Glutamatergic neuron (in vitro differentiated cells): ENCODE results near the gene FGF14. TPM values are rescaled to one million over a fixed set of nuclear protein-coding genes. Genes with fewer than 3 reads are reported as not detected.

Source experiments
- DNase-seq: peaks from one replicate; pipeline ENCODE4 v3.0.0; 2022
- H3K27ac Mint-ChIP-seq: one replicate; pipeline ENCODE4 v1.8.0; 2020; ENCODE audit warnings: mild to moderate bottlenecking, mixed read lengths, inconsistent platforms; ENCODE audit not compliant: unreplicated experiment
- H3K27me3 Mint-ChIP-seq: one replicate; pipeline ENCODE4 v1.8.0; 2020; ENCODE audit warnings: mild to moderate bottlenecking, moderate library complexity, mixed read lengths, inconsistent platforms; ENCODE audit not compliant: unreplicated experiment
- H3K36me3 Mint-ChIP-seq: one replicate; pipeline ENCODE4 v1.8.0; 2020; ENCODE audit warnings: mild to moderate bottlenecking, mixed read lengths, inconsistent platforms; ENCODE audit not compliant: unreplicated experiment
- H3K4me1 Mint-ChIP-seq: one replicate; pipeline ENCODE4 v1.8.0; 2020; ENCODE audit warnings: mild to moderate bottlenecking, low read depth, mixed read lengths, inconsistent platforms; ENCODE audit not compliant: unreplicated experiment
- H3K4me3 Mint-ChIP-seq: one replicate; pipeline ENCODE4 v1.8.0; 2020; ENCODE audit warnings: mild to moderate bottlenecking, mixed read lengths, inconsistent platforms; ENCODE audit not compliant: unreplicated experiment
- H3K9me3 Mint-ChIP-seq: one replicate; pipeline ENCODE4 v1.8.0; 2020; ENCODE audit warnings: mild to moderate bottlenecking, moderate library complexity, mixed read lengths, inconsistent platforms; ENCODE audit not compliant: unreplicated experiment
- CTCF ChIP-seq: fragments of 200-600 bp; sonication (generic); IDR thresholded peaks from one replicate; pipeline ENCODE4 v1.5.0; 2021; ENCODE audit not compliant: partially characterized antibody, unreplicated experiment
- total RNA-seq: library from RNA; stranded (reverse); fragmentation: NEBNext Ultra II Directional; extraction: Animal tissue kit (Norgen Biotek cat#: 25700); gene quantifications from one replicate; pipeline ENCODE4 v1.2.1, GENCODE V29; 2021; ENCODE audit not compliant: unreplicated experiment

FGF14 gene
- total RNA-seq, 1 donor from 2014 or later, result 17.8 TPM

GRCh38 chr13:101942535-101943157, 459.2 kb downstream of the FGF14 start:
- H3K9me3 Mint-ChIP-seq, result peaks cover 4% of the 10 kb centered on the region
- TF ChIP-seq CTCF, result no peak
- H3K27ac Mint-ChIP-seq, result no peak overlapping the region
- H3K36me3 Mint-ChIP-seq, result no peaks in the 10 kb centered on the region
- peak; percentile 25 for DNase-seq
- H3K4me3 Mint-ChIP-seq, result no peak overlapping the region
- peaks cover 16% of the 10 kb centered on the region for H3K4me1 Mint-ChIP-seq
- H3K27me3 Mint-ChIP-seq, result no peaks in the 10 kb centered on the region

DNA sequence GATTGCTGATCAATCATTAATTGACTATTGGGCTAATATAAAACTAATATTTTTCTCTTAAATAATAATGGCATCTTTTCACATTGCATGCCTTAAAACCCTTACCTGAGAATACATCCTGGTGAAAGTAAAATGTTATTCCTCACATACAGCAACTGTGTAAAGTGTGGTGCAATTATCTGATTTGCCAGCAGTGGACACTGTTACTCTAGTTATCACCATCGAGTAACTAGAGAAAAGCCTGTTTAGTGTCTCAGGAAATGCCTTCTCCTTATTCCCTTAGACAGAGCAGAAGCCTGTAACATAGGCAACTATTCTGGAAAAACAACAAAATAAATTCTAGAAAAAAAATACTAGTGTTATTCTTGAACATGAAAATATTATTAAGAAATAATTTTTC, 459.8 kb downstream of the FGF14 start:
- H3K9me3 Mint-ChIP-seq, result peaks cover 2% of the 10 kb centered on the region
- no peak overlapping the region for H3K4me3 Mint-ChIP-seq
- peak; percentile 59 for TF ChIP-seq CTCF
- H3K27ac Mint-ChIP-seq, result no peak overlapping the region
- H3K4me1 Mint-ChIP-seq, result peaks cover 16% of the 10 kb centered on the region
- H3K36me3 Mint-ChIP-seq, result no peaks in the 10 kb centered on the region
- DNase-seq, result peak; percentile 26
- H3K27me3 Mint-ChIP-seq, result no peaks in the 10 kb centered on the region

DNA sequence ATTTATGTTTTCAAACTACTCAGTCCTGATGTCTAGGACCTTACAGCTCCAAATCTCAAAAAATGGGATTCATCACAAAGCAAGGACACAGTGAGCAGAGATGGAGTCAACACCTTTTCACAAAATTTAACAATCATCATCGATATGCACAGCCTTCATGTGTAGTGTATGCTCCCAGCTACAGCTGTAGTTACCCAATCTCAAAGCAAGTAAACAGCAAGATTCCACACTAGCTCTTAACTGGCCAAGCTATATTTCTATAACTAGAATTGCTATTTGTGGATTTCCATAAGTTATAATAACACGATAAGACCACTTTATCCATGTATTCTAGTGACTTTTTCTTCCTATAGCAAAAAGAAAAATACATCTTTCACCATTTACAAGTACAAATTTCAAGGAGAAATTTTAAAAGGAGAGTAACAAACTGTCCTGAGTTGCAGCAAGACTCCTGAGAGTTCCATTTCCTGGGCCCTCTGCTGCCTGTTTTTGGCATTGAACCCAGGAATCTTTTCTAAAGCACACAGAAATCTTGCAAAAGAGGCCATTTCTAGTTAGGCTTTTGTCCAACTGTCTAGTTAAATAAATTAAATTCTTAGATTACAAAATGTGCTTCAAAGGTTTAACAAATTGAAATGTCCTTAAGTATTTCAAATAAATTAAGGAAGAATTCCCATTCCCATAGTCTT, 460.6 kb downstream of the FGF14 start:
- DNase-seq, result peak; percentile 31
- Mint-ChIP-seq H3K27me3 (no peaks in the 10 kb centered on the region), H3K36me3 (no peaks in the 10 kb centered on the region), H3K4me3 (no peak overlapping the region), H3K9me3 (no peaks in the 10 kb centered on the region), H3K27ac (no peak overlapping the region), H3K4me1 (peaks cover 12% of the 10 kb centered on the region)
- TF ChIP-seq CTCF, result peak; percentile 13

GRCh38 chr13:101939370-101939769, 462.5 kb downstream of the FGF14 start:
- no peaks in the 10 kb centered on the region for H3K27me3 Mint-ChIP-seq
- H3K4me1 Mint-ChIP-seq, result peaks cover 5% of the 10 kb centered on the region
- no peaks in the 10 kb centered on the region for H3K9me3 Mint-ChIP-seq
- no peak for TF ChIP-seq CTCF
- no peaks in the 10 kb centered on the region for H3K36me3 Mint-ChIP-seq
- no peak overlapping the region for H3K4me3 Mint-ChIP-seq
- no peak for DNase-seq
- no peak overlapping the region for H3K27ac Mint-ChIP-seq

DNA sequence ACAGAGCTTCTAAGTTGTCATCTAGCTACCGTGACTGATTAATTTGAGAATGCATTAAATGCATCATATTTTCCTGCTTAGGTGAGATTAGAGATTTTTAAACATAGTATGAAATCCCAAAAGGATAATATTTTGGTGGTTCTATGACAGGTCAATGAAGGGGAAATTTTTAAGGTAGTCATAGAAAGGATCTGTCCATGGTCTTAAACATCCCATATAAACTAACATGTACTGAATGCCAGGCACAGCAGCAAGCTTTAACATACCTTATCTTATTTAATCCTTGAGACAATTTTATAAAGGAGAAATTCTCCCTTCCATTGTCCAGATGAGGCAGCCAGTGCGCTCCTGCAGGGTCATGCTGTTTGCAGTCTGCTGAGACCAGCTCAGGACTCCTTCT, 466.0 kb downstream of the FGF14 start:
- Mint-ChIP-seq H3K27ac (no peak overlapping the region), H3K4me3 (no peak overlapping the region), H3K9me3 (no peaks in the 10 kb centered on the region), H3K27me3 (no peaks in the 10 kb centered on the region), H3K4me1 (no peaks in the 10 kb centered on the region), H3K36me3 (no peaks in the 10 kb centered on the region)
- TF ChIP-seq CTCF, result no peak
- DNase-seq, result no peak
